Nucleus accumbens (tissue), 56 donors: ENCODE results near the gene OR6C70.
"Not testable (repeated sequence)": the region's sequence is repeated elsewhere in the genome, so short reads cannot be mapped to it uniquely, and the experiment has no call there.

Experiments
- DNase-seq, 56 donors: peaks; one replicate each; lab custom pipeline; 2025; lab: John Stamatoyannopoulos, UW

OR6C70 gene

DNA sequence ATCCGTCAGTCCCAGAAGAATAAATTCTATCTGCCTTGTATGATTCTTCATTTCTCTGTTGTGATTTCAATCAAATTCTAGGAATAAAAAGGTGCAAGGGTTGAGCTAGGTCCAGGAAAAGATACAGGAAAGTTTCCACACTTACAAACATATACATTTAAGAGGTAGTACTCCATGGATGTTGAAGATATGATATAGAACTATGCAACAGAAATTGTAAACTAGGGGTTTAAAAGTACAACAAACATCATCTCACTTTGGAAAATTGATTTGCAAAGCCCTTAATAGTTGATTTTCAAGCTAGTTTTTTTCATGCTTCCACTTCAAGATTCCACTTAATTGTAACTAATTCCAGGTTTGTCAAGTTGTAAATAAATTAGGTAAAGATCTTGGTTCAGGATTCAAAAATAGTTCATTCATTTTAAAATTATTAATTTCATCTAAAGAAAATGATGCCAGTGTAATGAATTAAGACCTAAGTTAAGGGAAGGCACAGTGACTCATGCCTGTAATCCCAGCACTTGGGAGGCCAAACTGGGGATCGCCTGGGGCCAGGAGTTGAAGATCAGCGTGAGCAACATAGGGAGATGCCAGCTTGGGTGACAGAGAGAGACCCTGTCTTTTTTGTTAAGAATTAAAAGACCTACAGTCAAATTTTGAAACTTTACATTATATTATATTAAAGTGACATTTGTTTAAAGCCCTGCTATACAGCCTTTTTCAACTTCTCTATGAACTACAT, at the start of gene OR6C70:
OR6C70 (minus strand) TSS at position 51 of the 742 bp plus-strand sequence; CDS start at position 51, 0 bp downstream.
- DNase-seq, result no peak

GRCh38 chr12:55516391-55516790, 46.5 kb upstream of the OR6C70 start:
- DNase-seq, result no peak

DNA sequence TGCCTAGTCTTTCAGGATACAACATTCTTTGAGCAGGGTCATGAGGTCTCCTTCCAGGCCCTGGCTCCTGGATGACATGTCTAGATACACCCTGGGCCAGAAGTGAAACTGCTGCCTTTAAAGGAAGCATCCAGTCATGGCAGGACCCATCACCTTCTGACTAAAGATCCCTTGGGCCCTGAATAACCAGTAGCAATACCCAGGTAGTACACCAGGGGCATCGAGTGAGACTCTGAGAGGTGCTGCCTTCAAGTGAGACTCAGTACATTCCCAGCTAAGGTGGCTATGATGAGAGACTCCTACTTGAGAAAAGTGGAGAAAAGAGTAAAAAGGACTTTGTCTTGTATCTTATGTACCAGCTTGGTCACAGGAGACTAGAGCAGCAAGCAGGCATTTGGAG, 45.8 kb upstream of the OR6C70 start:
- no peak for DNase-seq

- no peak for DNase-seq
These were observed 31.7 kb upstream of the OR6C70 start for GRCh38 chr12:55501601-55502000.

- DNase-seq, result peak in 3 of 56 donors; percentile 4 to 38 (median 30)
These were observed 29.9 kb upstream of the OR6C70 start for GRCh38 chr12:55499810-55500252.

GRCh38 chr12:55499231-55499630, 29.3 kb upstream of the OR6C70 start:
- no peak for DNase-seq

DNA sequence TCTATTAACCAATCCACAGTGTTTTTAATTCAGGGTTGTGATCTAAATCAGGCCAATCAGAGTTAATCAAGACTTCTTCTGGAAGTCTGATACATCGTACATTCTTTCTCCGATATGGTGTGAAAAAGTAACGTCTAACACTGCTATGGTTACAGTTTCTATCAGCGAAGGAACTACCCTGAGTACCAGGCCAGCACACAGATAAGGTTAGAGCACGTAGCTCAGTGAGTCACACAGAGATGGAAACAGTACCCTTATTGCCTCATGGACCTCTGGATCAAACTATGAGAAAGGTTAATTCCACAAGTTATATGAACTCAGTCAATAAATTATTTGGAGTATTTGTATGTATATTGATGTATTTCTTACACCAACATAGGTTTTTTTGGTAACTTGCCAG, 25.6 kb upstream of the OR6C70 start:
- no peak for DNase-seq

DNA sequence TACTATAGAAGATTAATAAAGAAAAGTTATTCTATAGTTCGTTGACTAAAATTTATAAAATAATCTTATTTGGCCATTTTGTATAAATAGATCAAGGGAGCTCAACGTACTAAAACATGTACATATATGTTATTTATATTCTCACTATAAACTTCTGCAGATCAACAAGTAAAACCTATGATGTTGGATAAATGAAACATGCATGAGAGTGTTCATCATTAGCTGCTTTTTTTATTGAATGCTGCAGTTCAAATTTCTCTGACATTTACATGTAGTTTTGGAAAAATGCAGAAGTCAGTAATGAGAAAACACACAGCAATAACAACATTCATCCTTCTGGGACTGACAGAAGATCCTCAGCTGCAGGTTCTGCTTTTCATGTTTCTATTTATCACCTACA, 22.1 kb upstream of the OR6C70 start, which contains the start of gene OR6C68:
OR6C68 (plus strand) TSS at position 301 of the 400 bp plus-strand sequence; CDS start at position 301, 0 bp downstream.
- DNase-seq, result no peak

DNA sequence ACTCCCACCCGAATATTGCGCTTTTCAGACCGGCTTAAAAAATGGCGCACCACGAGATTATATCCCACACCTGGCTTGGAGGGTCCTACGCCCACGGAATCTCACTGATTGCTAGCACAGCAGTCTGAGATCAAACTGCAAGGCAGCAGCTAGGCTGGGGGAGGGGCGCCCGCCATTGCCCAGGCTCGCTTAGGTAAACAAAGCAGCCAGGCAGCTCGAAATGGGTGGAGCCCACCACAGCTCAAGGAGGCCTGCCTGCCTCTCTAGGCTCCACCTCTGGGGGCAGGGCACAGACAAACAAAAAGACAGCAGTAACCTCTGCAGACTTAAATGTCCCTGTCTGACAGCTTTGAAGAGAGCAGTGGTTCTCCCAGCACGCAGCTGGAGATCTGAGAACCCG, 14.3 kb upstream of the OR6C70 start:
- not testable (repeated sequence) for DNase-seq

GRCh38 chr12:55479136-55479535, 9.2 kb upstream of the OR6C70 start:
- DNase-seq, result not testable (repeated sequence)

DNA sequence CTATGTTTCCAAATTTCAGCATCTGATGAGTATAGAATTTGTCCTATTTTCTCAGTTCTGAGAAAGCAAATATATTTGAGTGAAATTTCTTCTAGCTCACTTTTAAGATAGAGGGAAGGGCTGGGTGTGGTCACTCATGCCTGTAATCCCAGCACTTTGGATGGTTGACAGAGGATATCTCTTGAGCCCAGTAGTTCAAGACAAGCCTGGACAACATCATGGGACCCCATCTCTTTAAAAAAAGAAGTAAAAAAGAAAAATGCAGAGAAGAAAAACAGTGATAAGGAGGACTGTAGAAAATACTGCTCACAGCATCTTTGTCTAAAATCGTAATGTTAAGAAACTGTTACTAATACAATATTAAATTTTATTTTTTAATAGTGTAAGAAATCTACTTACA, 2.3 kb upstream of the OR6C70 start:
- DNase-seq, result no peak

DNA sequence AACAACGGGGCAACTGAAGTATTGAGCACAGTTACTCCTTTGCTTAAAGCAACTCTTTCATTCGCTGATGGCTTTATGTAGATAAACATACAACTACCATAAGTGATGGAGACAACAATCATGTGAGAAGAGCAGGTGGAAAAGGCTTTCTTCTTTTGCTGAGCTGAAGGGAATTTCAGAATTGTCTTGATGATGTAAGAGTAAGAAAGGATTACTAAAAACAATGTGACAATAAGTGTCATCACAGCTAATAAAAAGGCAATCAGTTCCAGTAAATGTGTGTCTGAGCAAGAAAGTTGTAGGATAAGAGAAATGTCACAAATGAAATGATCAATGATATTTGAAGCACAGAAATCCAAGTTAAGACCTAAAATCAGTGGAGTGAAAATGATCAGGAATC, 647 bp downstream of the OR6C70 start:
- DNase-seq, result no peak

GRCh38 chr12:55467836-55468235, 2.1 kb downstream of the OR6C70 start:
- DNase-seq, result no peak

DNA sequence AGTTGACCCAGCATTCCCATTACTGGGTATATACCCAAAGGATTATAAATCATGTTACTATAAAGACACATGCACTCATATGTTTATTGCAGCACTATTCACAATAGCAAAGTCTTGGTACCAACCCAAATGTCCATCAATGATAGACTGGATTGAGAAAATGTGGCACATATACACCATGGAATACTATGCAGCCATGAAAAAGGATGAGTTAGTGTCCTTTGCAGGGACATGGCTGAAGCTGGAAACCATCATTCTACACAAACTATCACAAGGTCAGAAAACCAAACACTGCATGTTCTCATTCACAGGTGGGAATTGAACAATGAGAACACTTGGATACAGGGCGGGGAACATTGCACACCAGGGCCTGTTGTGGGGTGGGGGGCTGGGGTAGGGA, 5.0 kb downstream of the OR6C70 start:
- not testable (repeated sequence) for DNase-seq

DNA sequence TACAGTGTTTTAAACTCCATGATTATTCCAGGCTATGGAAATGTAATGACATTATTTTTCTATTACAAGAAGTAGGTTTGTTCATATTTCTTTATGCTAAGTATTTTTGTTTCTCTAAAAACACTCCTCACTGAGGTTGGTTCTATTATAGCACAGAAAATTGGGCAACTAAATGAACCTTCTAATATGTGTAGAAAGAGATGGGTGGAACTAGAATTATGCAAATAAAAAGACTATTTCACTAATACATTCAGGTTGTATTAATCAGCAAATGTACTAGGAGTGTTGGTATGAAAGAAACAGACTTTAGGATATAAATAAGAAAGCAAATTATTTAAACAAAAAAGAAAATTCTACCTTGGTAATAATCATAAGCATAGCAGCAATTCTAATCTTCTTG, 21.1 kb downstream of the OR6C70 start:
- no peak for DNase-seq

GRCh38 chr12:55446326-55446725, 23.6 kb downstream of the OR6C70 start:
- no peak for DNase-seq

DNA sequence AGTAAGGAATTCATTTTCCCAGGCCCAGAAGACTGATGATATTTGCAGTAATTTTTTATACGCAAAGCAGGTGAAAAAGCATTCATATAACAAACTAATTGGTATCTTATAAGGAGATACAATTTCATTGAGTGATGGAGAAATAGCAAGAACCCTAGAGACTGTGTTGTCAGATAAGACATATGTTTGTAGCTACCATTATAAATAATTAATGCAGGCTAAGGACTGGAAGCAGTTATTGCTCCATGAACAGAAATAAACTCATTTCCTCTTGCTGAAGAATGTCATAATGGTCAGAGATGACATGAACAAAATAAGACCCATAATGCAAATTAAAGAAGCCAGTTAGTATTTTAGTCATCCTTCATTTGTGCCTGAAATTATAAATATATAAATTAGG, 24.6 kb downstream of the OR6C70 start:
- no peak for DNase-seq

DNA sequence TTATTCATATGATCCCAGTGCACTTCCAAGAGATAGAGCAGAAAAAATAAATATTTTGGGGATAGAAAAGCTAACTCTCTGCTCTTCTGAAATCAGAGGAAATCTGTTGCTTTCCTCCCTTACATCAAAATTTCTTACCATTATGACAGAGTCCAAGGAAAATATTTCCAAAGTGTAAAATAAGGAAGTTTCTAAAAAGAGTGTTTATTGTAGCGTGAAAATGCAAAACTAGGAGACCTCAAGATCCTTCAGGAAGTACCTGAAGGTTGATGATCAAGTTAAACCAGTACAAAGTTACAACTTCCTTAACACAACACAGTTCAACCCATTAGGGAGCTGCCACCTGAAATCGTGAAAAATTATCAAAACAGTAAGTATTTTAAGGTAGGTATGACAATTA, 26.2 kb downstream of the OR6C70 start, which contains the start of gene OR6C2:
OR6C2 (plus strand) TSS at position 301 of the 400 bp plus-strand sequence. CDS start 8,138 bp downstream, outside the sequence.
- DNase-seq, result no peak

DNA sequence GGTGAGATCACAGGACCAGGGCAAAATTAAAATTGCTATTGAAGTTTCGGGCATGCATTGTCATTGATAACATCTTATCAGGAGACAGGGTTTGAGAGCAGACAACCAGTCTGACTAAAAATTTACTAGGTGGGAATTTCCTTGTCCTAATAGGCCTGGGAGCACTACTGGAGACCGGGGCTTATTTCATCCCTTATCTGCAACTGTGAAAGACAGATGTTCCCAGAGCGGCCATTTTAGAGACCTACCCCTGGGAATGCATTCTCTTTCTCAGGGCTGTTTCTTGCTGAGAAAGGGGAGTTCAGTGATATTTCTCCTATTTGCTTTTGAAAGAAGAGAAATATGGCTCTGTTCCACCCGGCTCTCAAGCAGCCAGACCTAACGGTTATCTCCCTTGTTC, 28.7 kb downstream of the OR6C70 start:
- not testable (repeated sequence) for DNase-seq

- no peak for DNase-seq
These were observed 41.4 kb downstream of the OR6C70 start for GRCh38 chr12:55428331-55429243.

DNA sequence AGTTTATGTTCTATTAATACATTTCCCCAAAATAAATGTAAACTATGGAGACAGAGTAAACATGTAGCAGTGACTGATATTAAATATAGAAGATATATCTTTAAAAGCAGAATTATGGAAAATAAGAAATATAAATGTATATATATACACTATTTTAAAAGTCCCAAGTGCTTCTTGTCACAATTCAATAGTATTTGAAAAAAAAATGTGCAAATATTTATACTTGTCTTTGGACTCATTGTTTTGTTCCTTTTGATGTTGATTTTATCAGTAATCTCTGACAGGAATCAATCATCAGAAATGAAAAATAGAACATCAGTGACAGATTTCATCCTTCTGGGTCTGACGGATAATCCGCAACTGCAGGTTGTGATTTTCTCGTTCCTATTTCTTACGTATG, 44.0 kb downstream of the OR6C70 start, which contains the start of gene OR6C76:
OR6C76 (plus strand) TSS at position 301 of the 400 bp plus-strand sequence; CDS start at position 301, 0 bp downstream.
- DNase-seq, result no peak
